AG08396 (cell line): ENCODE results near the gene AP3S1.
A peak's percentile ranks its signal among the peaks of the same experiment; 100 is the strongest.

ENCODE experiments used
- DNase-seq: peaks from one replicate; pipeline ENCODE4 v3.0.0; 2012; ENCODE audit warnings: low spot score, mixed read lengths

AP3S1 gene

DNA sequence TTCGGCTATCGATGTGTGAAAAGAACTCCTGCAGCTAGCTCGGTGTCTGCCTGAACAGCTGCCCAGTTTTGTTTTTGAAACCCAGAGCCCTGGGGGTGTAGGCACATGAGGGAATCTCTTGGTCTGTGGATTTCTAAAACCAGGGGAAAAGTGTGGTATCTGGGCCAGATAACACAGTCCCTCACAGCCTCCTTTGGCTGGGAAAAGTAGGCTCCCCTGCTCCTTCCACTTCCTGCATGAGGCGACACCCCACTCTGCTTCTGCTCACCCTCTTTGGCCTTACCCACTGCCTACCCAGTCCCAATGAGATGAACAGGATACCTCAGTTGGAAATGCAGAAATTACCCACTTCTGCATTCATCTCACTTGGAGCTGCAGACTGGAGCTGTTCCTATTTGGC lies 15.8 kb upstream of the AP3S1 start:
- DNase-seq: no peak

DNA sequence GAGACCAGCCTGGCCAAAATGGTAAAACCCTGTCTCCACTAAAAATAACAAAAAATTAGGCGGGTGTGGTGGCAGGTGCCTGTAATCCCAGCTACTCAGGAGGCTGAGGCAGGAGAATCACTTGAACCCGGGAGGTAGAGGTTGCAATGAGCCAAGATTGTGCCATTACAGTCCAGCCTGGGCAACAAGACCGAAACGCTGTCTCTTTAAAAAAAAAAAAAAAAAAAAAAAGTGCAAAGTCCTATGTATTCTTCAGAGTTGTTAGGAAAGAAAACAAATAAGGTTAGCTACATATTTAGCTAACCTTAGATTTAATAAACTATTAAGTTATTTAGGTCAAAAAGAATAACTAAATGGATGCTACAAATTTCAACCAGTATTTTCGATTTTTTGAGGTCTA lies 11.8 kb upstream of the AP3S1 start:
- DNase-seq: no peak

DNA sequence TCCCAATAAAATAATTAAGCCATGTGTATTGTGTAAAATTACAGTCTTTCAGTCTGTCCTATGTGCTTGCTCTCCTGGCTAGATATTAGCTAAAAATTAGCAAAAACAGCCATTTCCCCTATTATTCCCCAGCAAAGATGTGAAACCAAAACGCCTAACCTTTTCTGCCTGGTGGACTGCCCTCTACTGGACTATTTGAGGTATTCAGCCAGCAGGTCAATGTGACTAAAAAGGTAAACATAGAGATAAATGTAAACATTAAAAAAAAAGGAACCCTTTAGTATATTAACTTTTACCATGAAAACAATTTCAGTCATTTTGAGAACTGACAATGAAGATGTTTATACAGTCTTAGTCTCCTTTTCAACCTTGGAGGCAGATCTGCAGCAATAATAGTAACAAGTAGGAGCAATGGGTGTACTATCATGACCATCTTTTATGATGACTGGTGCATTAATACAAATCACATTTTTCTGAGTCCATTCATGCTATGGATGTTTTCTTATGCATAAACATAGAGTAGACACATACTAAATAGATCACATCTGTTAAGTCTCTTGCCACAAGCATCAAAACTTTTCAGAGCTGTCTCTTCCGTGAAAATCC lies 10.5 kb upstream of the AP3S1 start:
- peak; percentile 53 for DNase-seq

DNA sequence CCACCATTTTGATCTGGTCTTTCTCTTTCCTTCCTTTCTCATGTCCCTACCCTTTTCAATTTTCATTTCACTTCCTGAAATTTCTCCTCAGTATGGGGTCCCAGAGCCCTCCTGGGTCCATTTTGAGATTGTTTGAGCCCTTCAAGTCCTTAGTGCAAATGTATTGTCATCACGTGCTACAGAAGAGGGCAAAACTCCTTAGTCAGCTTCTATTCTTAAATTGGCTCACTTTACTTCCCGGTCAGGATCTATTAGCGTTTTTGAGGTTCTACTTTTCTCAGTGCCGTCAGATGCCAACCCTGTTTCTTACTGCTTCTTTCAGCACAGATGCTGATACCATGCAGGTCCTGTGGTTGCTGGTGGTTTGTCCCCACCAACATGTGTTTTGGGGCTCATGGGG lies 6.3 kb upstream of the AP3S1 start:
- DNase-seq: no peak

DNA sequence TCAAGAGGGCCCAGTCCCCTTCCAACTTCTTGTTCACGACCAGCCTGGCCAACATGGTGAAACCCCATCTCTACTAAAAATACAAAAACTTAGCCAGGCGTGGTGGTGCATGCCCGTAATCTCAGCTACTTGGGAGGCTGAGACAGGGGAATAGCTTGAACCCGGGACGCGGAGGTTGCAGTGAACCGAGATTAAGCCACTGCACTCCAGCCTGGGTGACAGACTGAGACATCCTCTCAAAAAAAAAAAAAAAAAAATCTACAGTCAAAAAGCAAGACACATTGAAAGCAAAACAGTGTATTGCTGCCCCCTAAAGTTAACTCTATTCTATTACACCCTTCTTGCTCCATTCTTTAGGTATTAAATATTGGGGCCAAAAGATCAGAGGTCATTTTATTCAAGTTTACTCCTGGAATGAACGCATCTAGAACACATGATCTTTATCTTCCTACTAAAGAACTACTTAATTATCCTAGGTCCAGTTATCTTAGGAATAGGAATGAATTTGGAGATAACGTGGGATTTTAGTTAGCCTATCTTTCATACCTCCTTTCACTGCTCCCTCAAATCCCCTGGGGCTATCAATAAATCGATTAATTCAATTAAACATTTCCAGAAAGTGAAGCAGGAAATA lies 2.7 kb upstream of the AP3S1 start:
- DNase-seq: peak; percentile 49

DNA sequence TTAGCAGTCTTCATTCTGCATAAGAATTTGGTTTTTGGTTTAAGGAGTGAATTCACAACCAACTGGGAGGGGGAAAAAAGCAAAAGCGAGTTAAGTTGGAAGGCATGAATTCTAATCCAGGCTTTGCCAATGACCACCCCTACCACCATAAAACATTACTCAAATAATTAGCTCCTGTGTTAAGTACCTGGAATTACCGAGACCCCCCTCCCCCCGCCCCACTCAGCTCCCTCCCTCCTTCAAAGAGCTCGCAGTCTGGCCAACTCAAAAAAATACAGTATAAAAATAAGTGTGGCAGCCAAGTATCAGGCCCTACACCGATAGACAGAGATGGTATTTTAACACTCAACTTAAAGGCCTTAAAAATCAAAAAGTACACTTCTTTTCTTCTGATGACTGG lies 862 bp upstream of the AP3S1 start:
- no peak for DNase-seq

DNA sequence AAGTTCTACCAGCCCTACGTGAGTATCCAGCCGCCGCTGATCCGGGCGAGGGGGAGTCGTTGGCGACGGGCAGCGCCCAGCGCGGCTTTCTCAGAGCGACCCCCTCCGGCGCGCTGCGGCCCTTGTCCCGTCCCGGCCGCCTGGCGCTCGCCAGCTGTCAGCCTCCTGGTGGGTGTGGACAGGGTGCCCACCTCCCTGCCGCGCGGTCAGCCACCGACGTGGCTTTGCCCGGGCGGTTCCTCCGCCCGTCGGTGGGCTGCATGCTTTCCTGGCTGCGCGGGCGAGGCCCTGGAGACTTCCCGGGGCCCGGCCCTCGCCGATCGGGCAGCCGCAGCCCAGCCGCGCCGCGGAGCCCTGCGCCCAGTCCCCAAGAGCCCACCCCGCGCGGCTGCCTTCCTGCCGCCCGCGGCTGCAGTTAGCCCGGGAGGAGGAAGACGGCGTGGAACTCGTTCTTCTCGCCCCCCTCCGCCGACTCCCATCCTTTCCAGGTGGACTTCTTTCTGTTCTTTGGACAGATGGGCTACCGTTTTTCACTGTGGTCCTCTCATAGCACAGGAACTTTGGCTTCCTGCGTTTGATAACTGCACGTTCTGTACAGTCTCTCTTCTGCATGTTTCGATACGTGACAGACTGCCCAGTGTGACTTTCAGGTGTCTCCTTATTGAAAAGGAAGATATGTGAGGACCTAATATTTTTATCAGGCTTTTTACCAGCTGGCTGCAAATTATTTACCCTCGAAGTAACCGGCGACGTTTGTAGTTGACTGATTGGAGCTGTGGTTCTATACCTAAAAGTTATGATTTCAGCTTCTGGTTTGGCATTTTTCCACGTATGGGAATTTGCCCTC lies 577 bp downstream of the AP3S1 start:
- peak; percentile 73 for DNase-seq

DNA sequence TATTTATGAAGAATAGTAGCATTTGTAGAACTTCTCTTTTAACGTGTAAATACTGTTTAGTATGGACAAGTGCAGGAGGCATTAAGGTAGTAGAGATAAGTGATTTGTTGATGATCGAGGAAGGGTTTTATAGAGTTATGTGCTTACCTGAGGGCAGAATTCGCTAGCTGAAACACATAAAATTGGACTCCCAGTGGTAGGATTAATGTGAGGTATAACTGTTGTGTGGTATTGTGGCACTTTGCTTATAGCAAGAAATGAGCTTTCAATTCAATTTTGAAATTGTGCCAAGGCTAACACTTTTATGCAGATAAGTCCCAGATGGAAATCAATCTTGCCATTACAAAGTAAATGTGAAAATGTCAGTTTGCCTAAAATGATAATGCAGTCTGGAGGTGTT lies 1.2 kb downstream of the AP3S1 start:
- DNase-seq: no peak

DNA sequence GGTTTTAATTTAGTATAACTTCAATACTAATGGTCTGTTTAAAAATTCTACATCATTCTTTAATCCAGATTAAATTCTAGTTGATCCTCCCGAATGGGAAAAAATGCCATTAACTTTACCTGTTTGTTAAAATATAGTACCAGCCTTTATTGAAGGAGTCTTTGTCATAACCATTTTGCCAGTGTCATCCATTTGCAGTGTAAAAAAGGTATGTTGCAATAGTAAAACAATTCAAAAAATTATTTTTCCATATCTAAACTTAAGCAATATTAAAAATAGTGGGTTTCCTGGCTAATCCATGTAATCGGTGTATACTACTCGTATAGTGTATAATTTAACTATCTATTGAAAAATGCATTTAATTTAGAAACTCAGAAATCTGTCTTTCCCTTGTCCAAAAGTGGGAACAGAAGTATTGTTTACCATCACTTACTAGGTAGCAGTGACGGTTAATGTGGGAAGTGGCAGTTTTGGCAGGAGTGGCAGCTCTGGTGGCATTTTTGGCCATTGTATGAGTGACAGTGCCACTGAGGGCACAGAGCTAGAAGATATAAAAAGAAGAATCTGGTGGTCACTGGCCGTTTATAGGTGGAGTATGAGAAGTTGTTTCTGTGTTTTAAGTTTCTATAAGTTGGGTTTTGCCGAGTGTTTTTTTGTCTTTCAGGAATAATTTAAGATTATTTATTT lies 1.9 kb downstream of the AP3S1 start:
- no peak for DNase-seq

DNA sequence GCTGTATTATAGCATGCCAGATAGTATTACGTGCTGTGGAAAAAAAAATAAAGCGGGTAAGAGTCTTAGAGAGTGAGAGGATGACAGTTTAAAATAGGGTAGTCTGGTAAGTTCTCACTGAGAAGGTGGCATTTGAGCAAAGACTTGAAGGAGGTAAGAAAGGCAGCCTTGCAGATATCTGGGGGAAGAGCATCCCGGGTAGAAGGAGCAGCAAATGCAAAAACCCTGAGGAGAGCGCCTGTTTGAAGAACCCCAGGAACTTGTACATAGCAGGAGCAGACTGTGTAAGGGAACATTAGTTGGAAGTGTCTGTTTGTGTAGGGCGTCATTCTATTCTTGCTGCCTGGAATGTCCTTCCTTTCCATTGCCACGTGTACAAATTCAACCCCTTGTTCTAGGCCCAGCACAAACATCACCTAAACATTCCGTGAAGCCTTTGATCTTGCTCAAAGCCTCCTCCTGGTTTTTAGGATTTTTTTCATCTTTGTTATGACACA lies 2.6 kb downstream of the AP3S1 start:
- no peak for DNase-seq

DNA sequence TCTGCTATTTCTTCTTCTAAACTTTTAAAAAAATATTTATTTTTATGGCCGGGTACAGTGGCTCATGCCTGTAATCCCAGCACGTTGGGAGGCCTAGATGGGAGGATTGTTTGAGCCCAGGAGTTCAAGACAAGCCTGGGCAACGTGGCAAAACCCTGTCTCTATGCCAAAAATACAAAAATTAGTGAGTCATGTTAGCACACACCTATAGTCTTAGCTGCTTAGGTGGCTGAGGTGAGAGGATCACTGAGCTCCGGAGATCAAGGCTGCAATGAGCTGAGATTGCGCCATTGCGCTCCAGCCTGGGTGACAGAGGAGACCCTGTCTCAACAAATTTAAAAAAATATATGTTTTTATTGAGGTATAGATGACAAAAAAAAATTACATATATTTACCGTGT lies 5.6 kb downstream of the AP3S1 start:
- DNase-seq: no peak

DNA sequence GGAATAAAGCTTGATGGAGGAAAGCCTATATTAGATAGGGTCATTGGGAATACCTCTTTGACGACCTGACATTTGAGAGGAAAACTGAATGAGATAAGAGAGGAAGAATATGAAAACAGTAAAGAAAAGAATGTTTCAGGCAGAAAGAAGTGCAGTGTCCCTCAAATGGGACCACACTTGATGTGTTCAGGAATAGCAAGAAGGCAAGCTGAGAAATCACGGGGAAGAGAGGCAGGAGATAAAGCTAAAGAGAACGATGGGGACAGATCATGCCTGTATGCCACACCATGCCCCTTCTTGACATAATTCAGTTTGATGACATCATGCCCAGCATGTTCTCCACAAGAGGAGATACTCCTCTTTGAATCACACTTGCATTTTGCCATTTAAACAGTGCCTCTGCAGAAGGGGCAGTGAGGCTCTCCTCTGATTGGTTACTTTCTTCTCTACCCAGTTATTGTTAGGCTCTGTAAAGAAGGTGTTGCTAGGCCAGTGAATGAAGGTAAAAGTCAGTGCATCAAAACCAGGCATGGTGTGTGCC lies 7.6 kb downstream of the AP3S1 start:
- no peak for DNase-seq

DNA sequence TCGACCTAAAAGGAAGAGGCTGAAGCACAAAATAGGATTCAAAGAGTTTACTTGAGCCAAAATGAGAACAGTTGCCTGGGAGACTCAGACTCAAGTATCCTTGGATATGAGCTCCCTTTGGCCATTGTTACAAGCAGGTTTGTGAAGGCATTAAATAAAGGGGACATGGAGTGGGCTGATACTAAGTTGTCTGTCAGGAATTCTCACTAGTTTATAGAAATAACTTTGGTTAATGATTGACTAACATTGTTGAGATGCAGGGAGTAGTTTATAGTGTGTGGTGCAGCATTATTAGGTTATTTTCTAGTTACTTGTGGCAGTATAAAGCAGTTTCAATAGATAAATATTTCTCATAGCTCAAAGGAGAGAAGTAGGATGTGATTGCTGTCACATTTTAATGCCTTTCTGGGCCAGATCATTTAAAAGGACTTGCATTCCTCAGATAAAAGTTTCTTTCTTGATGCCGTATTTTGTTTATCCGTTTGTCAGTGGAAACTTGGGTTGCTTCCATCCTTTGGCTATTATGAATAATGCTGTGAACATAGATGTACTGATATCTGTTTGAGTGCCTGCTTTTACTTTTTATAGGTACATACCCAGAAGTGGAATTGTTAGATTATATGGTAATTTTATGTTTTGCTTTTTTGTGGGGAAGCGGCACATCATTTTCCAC lies 9.1 kb downstream of the AP3S1 start:
- no peak for DNase-seq

DNA sequence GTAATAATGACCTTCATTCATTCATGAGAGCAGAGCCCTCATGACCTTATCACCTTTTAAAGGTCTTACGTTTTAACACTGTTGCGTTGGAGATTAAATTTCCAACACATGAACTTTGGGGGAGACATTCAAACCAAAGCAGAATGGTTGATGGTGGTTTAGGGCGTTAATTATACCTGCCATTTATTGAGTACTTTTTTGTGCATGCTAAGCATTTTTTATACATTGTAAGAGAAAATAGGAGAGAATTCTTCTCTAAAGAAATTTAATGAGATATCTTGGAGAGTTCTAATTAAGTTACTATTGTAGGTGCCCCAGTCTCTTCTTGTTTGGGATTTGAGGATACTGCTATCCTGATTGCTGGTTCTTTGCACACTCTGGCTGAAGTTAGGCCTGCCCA lies 12.4 kb downstream of the AP3S1 start:
- no peak for DNase-seq

DNA sequence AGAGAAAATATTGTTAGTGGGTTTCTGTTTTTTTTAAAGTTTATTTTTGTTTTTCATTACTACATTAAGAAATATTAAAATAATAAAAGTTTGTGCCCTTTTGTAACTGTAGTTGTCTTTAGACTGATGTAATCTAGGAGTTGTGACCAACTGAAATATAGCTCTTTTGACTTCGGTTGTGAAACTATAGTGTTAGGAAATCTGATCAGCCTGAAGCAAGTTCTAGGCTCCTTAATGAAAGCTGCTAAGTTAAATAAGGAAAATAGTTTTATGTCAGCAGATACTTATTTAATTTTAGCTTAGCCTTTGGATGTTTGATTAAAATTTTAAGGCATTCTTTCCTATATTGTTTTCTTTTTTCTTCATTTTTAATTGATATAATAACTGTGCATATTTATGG lies 14.2 kb downstream of the AP3S1 start:
- no peak for DNase-seq

DNA sequence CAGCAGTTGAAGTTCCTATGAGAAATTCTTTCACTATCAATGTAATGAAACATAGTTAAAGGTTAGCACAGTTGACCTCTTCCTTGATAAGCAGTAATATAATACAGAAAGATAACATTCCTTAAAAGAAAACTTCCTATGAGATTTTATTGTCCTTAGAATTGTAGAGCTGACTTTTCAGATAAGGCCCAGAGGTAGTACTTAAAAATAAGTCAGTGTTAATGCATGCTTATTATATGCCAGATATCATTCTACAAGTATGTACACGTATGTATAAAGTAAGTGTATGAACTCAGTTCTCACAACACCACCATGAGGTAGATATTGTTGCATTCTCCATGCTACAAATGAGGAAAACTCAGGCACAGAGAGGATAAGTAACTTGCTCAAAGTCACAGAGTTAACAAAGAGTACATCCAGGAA lies 15.3 kb downstream of the AP3S1 start:
- DNase-seq: no peak

DNA sequence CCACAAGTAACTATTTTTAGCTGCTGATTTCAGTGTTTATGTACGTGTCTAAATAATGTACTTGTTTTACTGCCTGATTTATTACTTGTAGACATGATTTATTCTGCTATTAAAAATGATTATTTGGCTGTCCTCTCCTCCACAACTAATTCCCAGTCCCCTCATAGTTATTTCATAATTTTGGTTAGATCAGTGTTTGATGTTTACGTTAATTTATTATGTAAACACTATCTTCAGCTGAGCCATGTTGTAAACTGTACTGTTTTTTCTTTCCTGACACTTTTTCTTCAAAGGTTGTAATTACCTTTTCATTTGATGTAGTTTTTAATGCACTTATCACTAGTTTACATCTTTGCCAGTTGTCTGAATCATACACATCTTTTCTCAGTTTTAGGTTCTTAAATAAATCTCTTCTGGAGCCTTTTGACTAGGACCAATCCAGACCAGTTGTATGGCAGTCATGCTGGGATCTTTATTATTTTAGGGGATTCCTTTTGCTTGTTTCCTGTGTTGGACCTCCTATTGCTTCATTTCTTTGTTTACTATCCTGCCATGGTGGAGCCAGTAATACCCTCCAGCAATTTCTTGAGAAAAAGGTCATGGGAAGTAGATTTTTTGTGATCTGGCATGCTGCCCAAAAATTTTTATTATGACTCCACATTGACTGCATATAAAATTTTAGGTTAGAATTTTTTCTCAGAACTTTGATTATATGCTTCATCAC lies 16.1 kb downstream of the AP3S1 start:
- DNase-seq: no peak

DNA sequence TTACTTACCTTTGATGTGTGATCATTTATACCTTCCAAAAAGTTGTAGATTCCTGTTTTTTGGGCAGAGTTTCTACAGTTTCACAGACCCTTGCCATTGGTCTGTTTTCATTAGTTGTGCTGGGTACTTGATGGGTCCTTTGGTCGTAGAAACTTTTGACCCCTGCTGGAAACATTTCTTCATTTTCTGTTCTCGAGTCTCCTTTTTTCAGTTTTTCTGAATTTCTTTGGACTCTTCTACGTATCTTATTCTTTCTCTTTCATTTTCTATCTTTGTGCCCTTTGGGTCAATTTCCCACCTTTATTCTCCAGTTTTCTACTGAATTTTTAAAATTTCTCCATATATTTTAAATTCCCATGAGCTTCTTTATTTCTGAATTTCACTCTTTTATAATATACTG lies 16.7 kb downstream of the AP3S1 start:
- DNase-seq: no peak

DNA sequence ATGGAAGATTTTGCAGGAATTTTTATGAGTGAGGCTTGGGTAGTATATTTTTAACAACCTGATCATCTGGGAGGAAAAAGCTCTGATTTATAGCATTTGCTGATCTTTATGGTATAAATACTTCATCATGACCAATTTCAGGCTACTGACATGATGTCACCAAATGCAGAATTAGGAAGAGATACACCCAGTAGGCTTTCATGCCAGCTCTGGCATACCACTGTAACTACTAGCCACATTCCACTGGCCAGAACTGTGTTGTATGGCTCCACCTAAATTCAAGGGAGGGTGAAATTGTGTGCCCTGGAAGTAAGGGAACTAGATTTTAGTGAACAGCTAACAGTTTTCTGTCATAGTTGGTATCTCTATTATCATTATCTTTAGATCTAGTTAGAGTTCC lies 17.6 kb downstream of the AP3S1 start:
- peak; percentile 21 for DNase-seq

DNA sequence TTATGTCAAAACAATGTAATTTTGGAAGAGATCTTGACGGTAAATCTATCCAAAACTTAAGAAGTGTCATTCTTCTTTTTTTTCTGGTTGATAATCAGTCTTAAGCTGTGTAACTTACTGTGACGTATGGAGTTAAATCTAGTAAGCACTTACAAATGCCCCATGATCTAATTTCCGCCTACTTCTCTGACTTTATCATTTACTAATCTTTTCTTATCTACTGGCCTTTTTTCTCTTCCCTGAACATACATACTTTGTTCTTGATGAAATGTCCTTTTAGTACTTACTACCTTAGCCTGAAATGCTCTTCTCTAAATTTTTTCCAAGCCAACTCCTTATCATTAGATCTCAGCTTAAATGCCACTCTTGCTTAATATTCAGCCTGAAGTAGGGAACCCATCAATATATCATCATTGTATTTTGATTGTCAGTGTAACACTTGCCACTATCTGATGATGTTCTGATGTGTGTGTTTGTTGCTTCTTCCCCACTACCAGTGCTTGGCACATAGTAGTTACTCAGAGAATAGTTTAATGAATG lies 27.6 kb downstream of the AP3S1 start:
- DNase-seq: no peak

DNA sequence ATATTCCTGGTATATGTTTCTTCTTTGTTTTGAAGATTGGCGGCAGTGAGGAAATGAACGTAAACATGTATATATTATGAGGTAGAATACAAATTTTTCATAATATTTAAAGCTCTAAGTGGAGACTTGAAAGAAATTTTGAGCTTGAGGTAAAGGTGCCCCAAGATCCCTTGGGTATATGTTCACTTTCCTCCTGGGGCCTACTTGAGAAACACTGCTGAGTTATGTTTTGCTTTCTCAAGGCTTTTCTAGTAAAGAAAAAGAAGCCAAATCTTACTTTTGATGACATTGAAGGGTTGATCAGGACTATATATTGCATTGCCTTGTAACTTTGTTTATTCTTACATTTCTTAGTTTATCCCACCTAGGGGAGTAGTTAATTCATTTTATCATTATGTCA lies 30.7 kb downstream of the AP3S1 start:
- DNase-seq: no peak
